ENCODE results near the gene GATM.
"Not testable (repeated sequence)": the region's sequence is repeated elsewhere in the genome, so short reads cannot be mapped to it uniquely, and the experiment has no call there.

Gene GATM

GRCh38 chr15:45319472-45320214, 58.7 kb downstream of the GATM start:
- DNase-seq (ENCODE audit: extremely low spot score, insufficient read length, low read depth) (no peak), FAIRE-seq (no peak)

- no peak for DNase-seq (ENCODE audit: extremely low spot score, insufficient read length, low read depth)
- FAIRE-seq, result no peak
These were observed 63.4 kb downstream of the GATM start for GRCh38 chr15:45314960-45315359.

GRCh38 chr15:45314117-45314516, 64.2 kb downstream of the GATM start:
- not testable (repeated sequence) for FAIRE-seq; DNase-seq (ENCODE audit: extremely low spot score, insufficient read length, low read depth)
